Stimulated activated CD4-positive, alpha-beta T cell treated with anti-CD3 and anti-CD28 coated beads, Interleukin-2, amount 100 ng/mL, for 4 hours (primary cell): ENCODE measurements around the gene ASGR2.

Source experiments
- DNase-seq: peaks from one replicate; pipeline ENCODE4 v3.0.0-alpha.2; 2020; ENCODE audit warnings: low read depth

The ASGR2 gene

GRCh38 chr17:7060165-7060891 is 54.3 kb downstream of the ASGR2 start:
- DNase-seq: peak; percentile 39

GRCh38 chr17:7058831-7059447 is 55.7 kb downstream of the ASGR2 start:
- DNase-seq: no peak

GRCh38 chr17:7056386-7056785 is 58.2 kb downstream of the ASGR2 start:
- no peak for DNase-seq
